Measurements from ENCODE around the gene PIH1D1. TPM values are rescaled to one million over a fixed set of nuclear protein-coding genes. Genes with fewer than 3 reads are reported as not detected.

The PIH1D1 gene
- polyA plus RNA-seq (2013, experiment 1 of 2): 94.4 TPM
- 94.2 TPM for polyA plus RNA-seq (2013, experiment 2 of 2)

- no peaks in the 10 kb centered on the region for H3K9me3 ChIP-seq (replicated peaks in 1 of 2; ENCODE audit: control insufficient read depth in 2 of 2, insufficient read depth in 1 of 2, low read depth in 1 of 2, low read length in 2 of 2)
- no peak within 1 kb of the TSS for H4K91ac ChIP-seq (ENCODE audit: low read depth, low read length, poor library complexity)
- no peak within 1 kb of the TSS for H4K8ac ChIP-seq (ENCODE audit: low read depth, low read length)
- H3K27ac ChIP-seq (replicated peaks; ENCODE audit: low read length): peak within 1 kb of the TSS; percentile 99
- peak within 1 kb of the TSS; percentile 92 for H3K18ac ChIP-seq (ENCODE audit: low read length)
- peak; percentile 96 for DNase-seq (ENCODE audit: low spot score)
- H2BK120ac ChIP-seq (ENCODE audit: low read depth, low read length): no peak within 1 kb of the TSS
- peak within 1 kb of the TSS; percentile 66 for H2BK5ac ChIP-seq (ENCODE audit: low read length)
- peak within 1 kb of the TSS; percentile 92 for H3K9ac ChIP-seq (ENCODE audit: low read depth, low read length, poor library complexity)
- no peak within 1 kb of the TSS for H2BK12ac ChIP-seq (ENCODE audit: low read length)
- peaks cover 0 to 7% of the 10 kb centered on the region in 2 donors for H3K4me1 ChIP-seq (ENCODE audit: control insufficient read depth in 2 of 2, insufficient read depth in 1 of 2, low read depth in 1 of 2, low read length in 2 of 2)
- peaks cover 20% of the 10 kb centered on the region for H3K79me1 ChIP-seq (ENCODE audit: low read depth, low read length)
- H3K4me3 ChIP-seq (ENCODE audit: low read length in 2 of 2): peak within 1 kb of the TSS; percentile 87 to 98
- peak within 1 kb of the TSS; percentile 92 for H2AFZ ChIP-seq (ENCODE audit: low read length)
- peaks cover 31 to 46% of the 10 kb centered on the region in 2 donors for H3K36me3 ChIP-seq (replicated peaks in 1 of 2; ENCODE audit: control insufficient read depth in 2 of 2, insufficient read depth in 2 of 2, low read length in 2 of 2)
- H3K23ac ChIP-seq (ENCODE audit: low read depth, low read length, poor library complexity): no peak within 1 kb of the TSS
- no peaks in the 10 kb centered on the region for H3K27me3 ChIP-seq (ENCODE audit: control insufficient read depth in 3 of 3, insufficient read depth in 3 of 3, low read depth in 1 of 3, low read length in 3 of 3)
- H3K4ac ChIP-seq (ENCODE audit: low read length): no peak within 1 kb of the TSS
- H3K14ac ChIP-seq (ENCODE audit: low read length): peak within 1 kb of the TSS; percentile 21
- H2BK15ac ChIP-seq (ENCODE audit: low read length): no peak within 1 kb of the TSS
- peak within 1 kb of the TSS; percentile 98 for H3K4me2 ChIP-seq (ENCODE audit: insufficient read depth, low read length, poor library complexity, severe bottlenecking)
- H2AK5ac ChIP-seq (ENCODE audit: low read depth, low read length): peak within 1 kb of the TSS; percentile 98
- WGBS, 2 donors (ENCODE audit: extremely low coverage in 2 of 2, insufficient read length in 2 of 2, insufficient replicate concordance in 1 of 2): no CpG with 5 or more reads among the region's 42 CpGs
These were observed at the start of gene PIH1D1 for GRCh38 chr19:49451430-49452181. TSS of gene PIH1D1 (minus strand) at chr19:49451814. CDS start at chr19:49451574, 240 bp downstream.

GRCh38 chr19:49499030-49499670, 47.5 kb upstream of the PIH1D1 start:
- Histone ChIP-seq H3K9me3 (replicated peaks in 1 of 2; ENCODE audit: control insufficient read depth in 2 of 2, insufficient read depth in 1 of 2, low read depth in 1 of 2, low read length in 2 of 2) (peaks cover 0 to 2% of the 10 kb centered on the region in 2 donors), H3K9ac (ENCODE audit: low read depth, low read length, poor library complexity) (no peak overlapping the region), H4K8ac (ENCODE audit: low read depth, low read length) (no peak overlapping the region), H2BK15ac (ENCODE audit: low read length) (no peak overlapping the region), H3K27ac (replicated peaks; ENCODE audit: low read length) (no peak overlapping the region), H4K91ac (ENCODE audit: low read depth, low read length, poor library complexity) (no peak overlapping the region), H3K18ac (ENCODE audit: low read length) (no peak overlapping the region), H3K4ac (ENCODE audit: low read length) (peak overlapping the region; percentile 59), H2BK5ac (ENCODE audit: low read length) (peak overlapping the region; percentile 78), H3K4me1 (ENCODE audit: control insufficient read depth in 2 of 2, insufficient read depth in 1 of 2, low read depth in 1 of 2, low read length in 2 of 2) (peaks cover 4 to 24% of the 10 kb centered on the region in 2 donors), H3K79me1 (ENCODE audit: low read depth, low read length) (peaks cover 7% of the 10 kb centered on the region), H2AFZ (ENCODE audit: low read length) (no peak overlapping the region), H2AK5ac (ENCODE audit: low read depth, low read length) (no peak overlapping the region), H3K4me3 (ENCODE audit: low read length in 2 of 2) (no peak overlapping the region), H3K27me3 (ENCODE audit: control insufficient read depth in 3 of 3, insufficient read depth in 3 of 3, low read depth in 1 of 3, low read length in 3 of 3) (no peaks in the 10 kb centered on the region), H3K4me2 (ENCODE audit: insufficient read depth, low read length, poor library complexity, severe bottlenecking) (no peak overlapping the region), H3K14ac (ENCODE audit: low read length) (no peak overlapping the region), H3K23ac (ENCODE audit: low read depth, low read length, poor library complexity) (peak overlapping the region; percentile 94), H3K36me3 (replicated peaks in 1 of 2; ENCODE audit: control insufficient read depth in 2 of 2, insufficient read depth in 2 of 2, low read length in 2 of 2) (peaks cover 31 to 35% of the 10 kb centered on the region in 2 donors), H2BK120ac (ENCODE audit: low read depth, low read length) (no peak overlapping the region), H2BK12ac (ENCODE audit: low read length) (no peak overlapping the region)
- no CpG with 5 or more reads among the region's 19 CpGs for WGBS, 2 donors (ENCODE audit: extremely low coverage in 2 of 2, insufficient read length in 2 of 2, insufficient replicate concordance in 1 of 2)
- no peak for DNase-seq (ENCODE audit: low spot score)

DNA sequence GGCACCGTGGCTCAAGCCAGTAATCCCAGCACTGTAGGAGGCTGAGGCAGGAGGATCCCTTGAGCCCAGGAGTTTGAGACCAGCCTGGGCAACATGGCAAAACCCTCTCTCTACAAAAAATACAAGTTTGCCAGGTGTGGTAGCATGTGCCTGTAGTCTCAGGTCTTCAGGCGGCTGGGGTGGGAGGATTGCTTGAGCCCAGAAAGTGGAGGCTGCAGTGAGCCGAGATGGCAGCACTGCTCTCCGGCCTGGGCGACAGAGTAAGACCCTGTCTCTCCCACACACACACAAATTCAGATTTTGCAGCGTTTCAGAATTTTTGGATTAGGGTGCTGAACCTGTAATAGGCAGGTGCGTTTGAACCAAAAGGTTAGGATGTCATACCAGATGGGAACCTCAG, 46.9 kb upstream of the PIH1D1 start:
- Histone ChIP-seq H3K4me2 (ENCODE audit: insufficient read depth, low read length, poor library complexity, severe bottlenecking) (no peak overlapping the region), H3K27me3 (ENCODE audit: control insufficient read depth in 3 of 3, insufficient read depth in 3 of 3, low read depth in 1 of 3, low read length in 3 of 3) (no peaks in the 10 kb centered on the region), H2BK5ac (ENCODE audit: low read length) (no peak overlapping the region), H2AK5ac (ENCODE audit: low read depth, low read length) (no peak overlapping the region), H3K4me3 (ENCODE audit: low read length in 2 of 2) (no peak overlapping the region), H3K36me3 (replicated peaks in 1 of 2; ENCODE audit: control insufficient read depth in 2 of 2, insufficient read depth in 2 of 2, low read length in 2 of 2) (peaks cover 31 to 35% of the 10 kb centered on the region in 2 donors), H4K91ac (ENCODE audit: low read depth, low read length, poor library complexity) (no peak overlapping the region), H3K9ac (ENCODE audit: low read depth, low read length, poor library complexity) (no peak overlapping the region), H2BK12ac (ENCODE audit: low read length) (no peak overlapping the region), H3K4ac (ENCODE audit: low read length) (no peak overlapping the region), H4K8ac (ENCODE audit: low read depth, low read length) (no peak overlapping the region), H2AFZ (ENCODE audit: low read length) (no peak overlapping the region), H3K9me3 (replicated peaks in 1 of 2; ENCODE audit: control insufficient read depth in 2 of 2, insufficient read depth in 1 of 2, low read depth in 1 of 2, low read length in 2 of 2) (peaks cover 0 to 2% of the 10 kb centered on the region in 2 donors), H2BK120ac (ENCODE audit: low read depth, low read length) (no peak overlapping the region), H2BK15ac (ENCODE audit: low read length) (no peak overlapping the region), H3K79me1 (ENCODE audit: low read depth, low read length) (peaks cover 7% of the 10 kb centered on the region), H3K18ac (ENCODE audit: low read length) (no peak overlapping the region), H3K23ac (ENCODE audit: low read depth, low read length, poor library complexity) (no peak overlapping the region), H3K27ac (replicated peaks; ENCODE audit: low read length) (no peak overlapping the region), H3K14ac (ENCODE audit: low read length) (peak overlapping the region; percentile 31), H3K4me1 (ENCODE audit: control insufficient read depth in 2 of 2, insufficient read depth in 1 of 2, low read depth in 1 of 2, low read length in 2 of 2) (peaks cover 4 to 21% of the 10 kb centered on the region in 2 donors)
- no peak for DNase-seq (ENCODE audit: low spot score)
- no CpG with 5 or more reads among the region's 7 CpGs for WGBS, 2 donors (ENCODE audit: extremely low coverage in 2 of 2, insufficient read length in 2 of 2, insufficient replicate concordance in 1 of 2)

DNA sequence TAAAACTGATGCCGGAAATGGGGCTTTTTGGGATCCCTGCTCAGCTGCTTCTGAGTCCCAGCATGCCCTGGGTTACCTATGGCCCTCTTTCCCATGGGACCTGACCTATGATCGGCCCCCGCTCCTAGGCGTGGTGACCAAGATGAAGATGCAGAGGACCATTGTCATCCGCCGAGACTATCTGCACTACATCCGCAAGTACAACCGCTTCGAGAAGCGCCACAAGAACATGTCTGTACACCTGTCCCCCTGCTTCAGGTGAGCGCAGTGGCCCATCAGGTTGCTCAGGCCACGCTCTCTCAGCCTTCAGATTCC, 46.1 kb upstream of the PIH1D1 start:
- no peak overlapping the region for H2BK12ac ChIP-seq (ENCODE audit: low read length)
- H2AFZ ChIP-seq (ENCODE audit: low read length): no peak overlapping the region
- no CpG with 5 or more reads among the region's 12 CpGs for WGBS, 2 donors (ENCODE audit: extremely low coverage in 2 of 2, insufficient read length in 2 of 2, insufficient replicate concordance in 1 of 2)
- H3K9me3 ChIP-seq (replicated peaks in 1 of 2; ENCODE audit: control insufficient read depth in 2 of 2, insufficient read depth in 1 of 2, low read depth in 1 of 2, low read length in 2 of 2): peaks cover 0 to 2% of the 10 kb centered on the region in 2 donors
- no peak overlapping the region for H2BK120ac ChIP-seq (ENCODE audit: low read depth, low read length)
- no peak overlapping the region for H3K27ac ChIP-seq (replicated peaks; ENCODE audit: low read length)
- H2AK5ac ChIP-seq (ENCODE audit: low read depth, low read length): no peak overlapping the region
- no peaks in the 10 kb centered on the region for H3K27me3 ChIP-seq (ENCODE audit: control insufficient read depth in 3 of 3, insufficient read depth in 3 of 3, low read depth in 1 of 3, low read length in 3 of 3)
- no peak overlapping the region for H3K14ac ChIP-seq (ENCODE audit: low read length)
- no peak overlapping the region for H3K18ac ChIP-seq (ENCODE audit: low read length)
- peak overlapping the region in 1 of 2 donors; percentile 93 for H3K4me3 ChIP-seq (ENCODE audit: low read length in 2 of 2)
- H2BK5ac ChIP-seq (ENCODE audit: low read length): no peak overlapping the region
- no peak overlapping the region for H2BK15ac ChIP-seq (ENCODE audit: low read length)
- H3K79me1 ChIP-seq (ENCODE audit: low read depth, low read length): peaks cover 7% of the 10 kb centered on the region
- no peak for DNase-seq (ENCODE audit: low spot score)
- H3K23ac ChIP-seq (ENCODE audit: low read depth, low read length, poor library complexity): no peak overlapping the region
- H4K91ac ChIP-seq (ENCODE audit: low read depth, low read length, poor library complexity): no peak overlapping the region
- H4K8ac ChIP-seq (ENCODE audit: low read depth, low read length): no peak overlapping the region
- H3K4ac ChIP-seq (ENCODE audit: low read length): no peak overlapping the region
- H3K9ac ChIP-seq (ENCODE audit: low read depth, low read length, poor library complexity): no peak overlapping the region
- peaks cover 2 to 17% of the 10 kb centered on the region in 2 donors for H3K4me1 ChIP-seq (ENCODE audit: control insufficient read depth in 2 of 2, insufficient read depth in 1 of 2, low read depth in 1 of 2, low read length in 2 of 2)
- peaks cover 33 to 42% of the 10 kb centered on the region in 2 donors for H3K36me3 ChIP-seq (replicated peaks in 1 of 2; ENCODE audit: control insufficient read depth in 2 of 2, insufficient read depth in 2 of 2, low read length in 2 of 2)
- no peak overlapping the region for H3K4me2 ChIP-seq (ENCODE audit: insufficient read depth, low read length, poor library complexity, severe bottlenecking)
